Ishikawa (cell line): ENCODE results near the gene SAC3D1.

ENCODE experiments used
- CEBPB ChIP-seq: IDR thresholded peaks from 2 replicates; pipeline ENCODE4 v1.6.1; 2012
- CREB1 ChIP-seq: IDR thresholded peaks from 2 replicates; pipeline ENCODE4 v1.6.1; 2012; ENCODE audit warnings: low read depth
- EGR1 ChIP-seq: IDR thresholded peaks from 2 replicates; pipeline ENCODE4 v1.6.1; 2012
- EP300 ChIP-seq: IDR thresholded peaks from 2 replicates; pipeline ENCODE4 v1.6.1; 2012; ENCODE audit warnings: borderline replicate concordance
- FOXM1 ChIP-seq: IDR thresholded peaks from 2 replicates; pipeline ENCODE4 v1.6.1; 2012; ENCODE audit warnings: low read depth, borderline replicate concordance
- NFIC ChIP-seq: IDR thresholded peaks from 2 replicates; pipeline ENCODE4 v1.6.1; 2012
- RAD21 ChIP-seq: IDR thresholded peaks from 2 replicates; pipeline ENCODE4 v1.6.1; 2012; ENCODE audit warnings: low read depth
- REST ChIP-seq: IDR thresholded peaks from 2 replicates; pipeline ENCODE4 v1.6.1; 2012; ENCODE audit warnings: low read depth, mild to moderate bottlenecking
- TAF1 ChIP-seq: IDR thresholded peaks from 2 replicates; pipeline ENCODE4 v1.6.1; 2012; ENCODE audit warnings: low read depth, mild to moderate bottlenecking
- TCF12 ChIP-seq: IDR thresholded peaks from 2 replicates; pipeline ENCODE4 v1.6.1; 2012; ENCODE audit warnings: low read depth
- TEAD4 ChIP-seq: IDR thresholded peaks from 2 replicates; pipeline ENCODE4 v1.6.1; 2012
- YY1 ChIP-seq: IDR thresholded peaks from 2 replicates; pipeline ENCODE4 v1.6.1; 2012; ENCODE audit warnings: low read depth
- ZBTB7A ChIP-seq: IDR thresholded peaks from 2 replicates; pipeline ENCODE4 v1.6.1; 2012; ENCODE audit warnings: low read depth
- TF ChIP-seq, protein P1 (sequence below): IDR thresholded peaks from 2 replicates; pipeline ENCODE4 v1.6.1; 2012
- TF ChIP-seq, protein P2 (sequence below): IDR thresholded peaks from 2 replicates; pipeline ENCODE4 v1.6.1; 2012

SAC3D1 gene

GRCh38 chr11:65057526-65057925, 16.5 kb downstream of the SAC3D1 start:
- TF ChIP-seq FOXM1 (no peak), TAF1 (no peak), RAD21 (no peak), NFIC (no peak), REST (no peak), TEAD4 (no peak), TCF12 (no peak), CREB1 (no peak), ZBTB7A (no peak), CEBPB (no peak), YY1 (no peak), EP300 (no peak), EGR1 (no peak)
- TF ChIP-seq, protein P1, sequence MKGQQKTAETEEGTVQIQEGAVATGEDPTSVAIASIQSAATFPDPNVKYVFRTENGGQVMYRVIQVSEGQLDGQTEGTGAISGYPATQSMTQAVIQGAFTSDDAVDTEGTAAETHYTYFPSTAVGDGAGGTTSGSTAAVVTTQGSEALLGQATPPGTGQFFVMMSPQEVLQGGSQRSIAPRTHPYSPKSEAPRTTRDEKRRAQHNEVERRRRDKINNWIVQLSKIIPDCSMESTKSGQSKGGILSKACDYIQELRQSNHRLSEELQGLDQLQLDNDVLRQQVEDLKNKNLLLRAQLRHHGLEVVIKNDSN, result no peak
- TF ChIP-seq, protein P2, sequence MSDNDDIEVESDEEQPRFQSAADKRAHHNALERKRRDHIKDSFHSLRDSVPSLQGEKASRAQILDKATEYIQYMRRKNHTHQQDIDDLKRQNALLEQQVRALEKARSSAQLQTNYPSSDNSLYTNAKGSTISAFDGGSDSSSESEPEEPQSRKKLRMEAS, result no peak

DNA sequence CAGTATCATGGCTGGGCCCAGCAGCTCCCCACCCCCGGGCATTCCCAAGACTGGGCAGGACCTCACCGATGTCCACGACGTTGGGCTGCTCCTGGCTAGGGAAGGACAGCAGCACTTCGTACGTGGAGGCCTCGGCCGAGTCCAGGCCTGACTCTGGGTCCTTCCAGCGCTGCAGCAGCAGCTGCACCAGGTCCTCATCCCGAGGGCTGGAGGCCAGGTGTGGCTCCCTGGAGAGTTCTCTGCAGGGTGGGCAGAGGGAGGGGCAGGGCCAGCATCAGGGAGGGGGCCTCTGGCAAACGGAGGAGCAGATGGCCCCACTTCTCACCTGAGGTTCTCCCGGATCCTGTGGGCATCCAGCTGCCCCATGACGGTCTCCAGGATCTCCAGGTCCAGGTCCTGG, 17.0 kb downstream of the SAC3D1 start:
- no peak for TF ChIP-seq EGR1
- no peak for TF ChIP-seq CEBPB
- no peak for TF ChIP-seq YY1
- TF ChIP-seq TCF12, result no peak
- TF ChIP-seq FOXM1, result no peak
- no peak for TF ChIP-seq CREB1
- no peak for TF ChIP-seq ZBTB7A
- no peak for TF ChIP-seq TEAD4
- TF ChIP-seq, protein P2, result no peak

GRCh38 chr11:65058419-65059054, 17.5 kb downstream of the SAC3D1 start, which contains the start of gene NAALADL1:
Gene NAALADL1 (minus strand): TSS chr11:65058553. CDS start chr11:65058521, 32 bp downstream.
- TF ChIP-seq, protein P2, result no peak
- TF ChIP-seq TEAD4 (no peak), ZBTB7A (no peak), EGR1 (no peak), YY1 (no peak), CREB1 (no peak), EP300 (no peak), TAF1 (no peak), RAD21 (no peak), FOXM1 (no peak), CEBPB (no peak)
- TF ChIP-seq, protein P1, result no peak

DNA sequence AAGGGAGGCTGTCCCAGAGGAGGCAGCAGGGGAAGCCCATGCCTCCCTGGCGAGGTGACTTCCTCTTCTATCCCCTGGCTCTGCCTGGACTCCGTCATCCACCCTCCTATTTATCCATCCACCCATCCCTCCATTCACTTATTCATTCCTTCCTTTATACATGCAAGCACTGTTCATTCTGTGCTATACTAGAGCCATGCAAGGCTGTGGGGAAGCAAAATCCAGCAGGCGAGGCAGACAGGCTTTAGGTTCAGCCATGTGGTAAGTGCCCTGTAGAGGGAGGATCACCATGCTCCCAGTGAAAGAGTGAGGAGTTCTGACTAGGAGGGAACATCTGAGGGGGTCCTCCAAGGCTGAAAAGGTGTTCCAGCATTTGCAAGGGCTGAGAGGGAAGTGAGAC, 18.5 kb downstream of the SAC3D1 start:
- TF ChIP-seq RAD21 (no peak), EGR1 (no peak), TAF1 (no peak), EP300 (no peak), TCF12 (no peak), REST (no peak), NFIC (no peak)
- TF ChIP-seq, protein P1, result no peak
